Adrenal gland (tissue), 19 donors: ENCODE results near the gene SEC14L6. TPM values are rescaled to one million over a fixed set of nuclear protein-coding genes. Genes with fewer than 3 reads are reported as not detected.
"Not testable (repeated sequence)": the region's sequence is repeated elsewhere in the genome, so short reads cannot be mapped to it uniquely, and the experiment has no call there.

ENCODE experiments used
- DNase-seq, 7 donors: peaks; one replicate each; pipeline ENCODE4 v3.0.0-alpha.2; 2019 to 2020
- H3K27ac ChIP-seq, 5 donors: fragments of 200-600 bp; sonication (generic) in 4 of 5; 1 replicate in 3 of 5; 2 replicates in 2 of 5; pipeline versions ENCODE4 v1.5.1 to v1.8.0; 2016 to 2020; ENCODE audit warnings: mild to moderate bottlenecking in 1 of 5
- H3K27me3 ChIP-seq: fragments of 200-600 bp; 2 replicates; pipeline ENCODE4 v1.8.0; 2021
- H3K36me3 ChIP-seq, 2 donors: fragments of 200-600 bp; replicated peaks in 1 of 2; 1 replicate in 1 of 2; 2 replicates in 1 of 2; pipeline versions ENCODE4 v1.5.1 to v1.8.0; 2018 to 2022
- H3K4me1 ChIP-seq, 2 donors: fragments of 200-600 bp; replicated peaks in 1 of 2; 1 replicate in 1 of 2; 2 replicates in 1 of 2; pipeline versions ENCODE4 v1.5.1 to v1.8.0; 2018 to 2021
- H3K4me3 ChIP-seq, 4 donors: fragments of 200-600 bp; sonication (generic) in 3 of 4; one replicate each; pipeline ENCODE4 v1.5.1; 2016 to 2018
- H3K9me3 ChIP-seq, 3 donors: fragments of 200-600 bp; sonication (generic) in 1 of 3; replicated peaks in 1 of 3; 1 replicate in 2 of 3; 2 replicates in 1 of 3; pipeline versions ENCODE4 v1.5.1 to v1.8.0; 2016 to 2021
- POLR2A ChIP-seq, 2 donors: fragments of 450-650 bp; IDR thresholded peaks; one replicate each; pipeline ENCODE4 v1.6.1; 2017; ENCODE audit warnings: antibody characterized with exemption in 2 of 2, mild to moderate bottlenecking in 2 of 2, moderate library complexity in 1 of 2
- WGBS, 4 donors: extraction: QIAGEN DNeasy Blood & Tissue Kit in 2 of 4; methylation state at CpG; one replicate each; pipeline versions ENCODE4 v1.1.5 to v1.1.7; 2013 to 2017; 5-methylcytosine and 5-hydroxymethylcytosine counted together
- intact Hi-C, 2 donors: fragments of 100-400 bp; cut with DNase I; formaldehyde crosslinking; loops; one replicate each; pipeline versions ENCODE4 v1.14.1 to v1.15.0; 2022 to 2023
- long read RNA-seq, 10 donors: library from polyadenylated mRNA in 3 of 10; unstranded in 2 of 10; stranded (forward) in 1 of 10; transcript quantifications; one replicate each; pipeline ENCODE4 v2.0.0 and lab custom pipeline, GENCODE V29; 2021 to 2026
- polyA plus RNA-seq, 3 donors: library from polyadenylated mRNA; stranded (reverse); fragments of 200-250 nt in 2 of 3; fragments of 350-450 nt in 1 of 3; fragmentation: Illumina TruSeq in 1 of 3; extraction: RNeasy Lipid Tissue Mini Kit (QIAGEN cat#74804) in 1 of 3; gene quantifications; one replicate each; pipeline ENCODE4 v1.2.3, GENCODE V29; 2013 to 2014
- total RNA-seq, 9 donors: library from RNA; depleted of rRNA in 4 of 9; stranded (reverse); fragments of >200 nt in 4 of 9; fragments of 120-200 nt in 1 of 9; fragmentation: NEBNext Ultra II Directional in 1 of 9; extraction: Animal tissue kit (Norgen Biotek cat#: 25700) in 1 of 9; gene quantifications; one replicate each; pipeline versions ENCODE4 v1.1.0 to v1.2.4, GENCODE V29; 2013 to 2023
- TF ChIP-seq, protein P1 (sequence below), 6 experiments: fragments of 450-650 bp in 4 of 6; fragments of 200-600 bp in 2 of 6; sonication (generic) in 1 of 6; IDR thresholded peaks; 1 replicate in 5 of 6; 2 replicates in 1 of 6; pipeline versions ENCODE4 v1.5.1 to v1.8.0; 2016 to 2021; ENCODE audit warnings: antibody characterized with exemption in 6 of 6, mild to moderate bottlenecking in 2 of 6, moderate library complexity in 1 of 6
- donor health status: healthy with polysubstance abuse.
- donor health status: Bipolar disorder and iron deficiency.
- donor health status: DM: yes; HTN: yes; CAD: no.
- donor health status: DM: no; HTN: no; CAD: no.
- donor health status: DM: no; HTN: no; CAD: no.
- donor health status: DM: yes; HTN: yes; CAD: no.

SEC14L6 gene
- total RNA-seq (1 to 10 TPM in 5 of 9 donors, under 1 TPM in 3, not detected in 1; 0.19 to 4.3 (median 1.3) TPM), polyA plus RNA-seq (1 to 10 TPM in 1 of 3 donors, under 1 TPM in 2; 0.32 to 1.5 (median 0.74) TPM)
- long read RNA-seq, donor 1, result 0 reads
- long read RNA-seq, donor 2, result 0 reads
- long read RNA-seq, donor 3, result 0 reads
- long read RNA-seq, donor 4, partial matches to known transcripts, result 0 of 1 reads
- long read RNA-seq, donor 4, other reads (novel, unspliced or antisense), result 0 of 1 reads
- long read RNA-seq, donor 5, partial matches to known transcripts, result 1 of 13 reads
- long read RNA-seq, donor 5, other reads (novel, unspliced or antisense), result 12 of 13 reads
- long read RNA-seq, donor 6, result 0 reads
- long read RNA-seq, donor 7, result 0 reads
- long read RNA-seq, donor 8, result 0 reads
- long read RNA-seq, donor 9, result 0 reads
- long read RNA-seq, donor 10, result 0 reads

DNA sequence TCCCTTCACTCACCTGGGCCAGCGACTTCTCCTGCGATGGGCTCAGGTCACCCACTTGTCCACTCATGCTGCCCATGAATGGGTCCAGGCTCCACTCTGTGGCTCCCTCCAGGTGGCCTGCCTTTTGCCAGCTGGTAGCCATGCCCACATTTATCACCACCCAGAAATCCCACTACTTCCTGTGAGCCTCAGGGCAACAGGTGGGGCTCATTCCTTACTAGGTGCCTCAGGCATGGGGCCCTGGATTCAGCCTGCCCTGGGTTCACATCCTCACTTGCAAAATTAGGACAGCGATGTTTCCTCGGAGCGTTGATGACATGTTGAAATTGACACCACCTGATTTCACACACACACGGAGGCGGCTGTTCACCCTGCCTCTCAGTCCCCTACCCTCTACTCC, at the start of gene SEC14L6:
SEC14L6 (minus strand) TSS at position 126 of the 400 bp plus-strand sequence; CDS start at position 67, 59 bp downstream.
- 87 to 95% (median 94%) methylated on average over 7 of the region's 7 CpGs for WGBS, 4 donors
- TF ChIP-seq, protein P1, sequence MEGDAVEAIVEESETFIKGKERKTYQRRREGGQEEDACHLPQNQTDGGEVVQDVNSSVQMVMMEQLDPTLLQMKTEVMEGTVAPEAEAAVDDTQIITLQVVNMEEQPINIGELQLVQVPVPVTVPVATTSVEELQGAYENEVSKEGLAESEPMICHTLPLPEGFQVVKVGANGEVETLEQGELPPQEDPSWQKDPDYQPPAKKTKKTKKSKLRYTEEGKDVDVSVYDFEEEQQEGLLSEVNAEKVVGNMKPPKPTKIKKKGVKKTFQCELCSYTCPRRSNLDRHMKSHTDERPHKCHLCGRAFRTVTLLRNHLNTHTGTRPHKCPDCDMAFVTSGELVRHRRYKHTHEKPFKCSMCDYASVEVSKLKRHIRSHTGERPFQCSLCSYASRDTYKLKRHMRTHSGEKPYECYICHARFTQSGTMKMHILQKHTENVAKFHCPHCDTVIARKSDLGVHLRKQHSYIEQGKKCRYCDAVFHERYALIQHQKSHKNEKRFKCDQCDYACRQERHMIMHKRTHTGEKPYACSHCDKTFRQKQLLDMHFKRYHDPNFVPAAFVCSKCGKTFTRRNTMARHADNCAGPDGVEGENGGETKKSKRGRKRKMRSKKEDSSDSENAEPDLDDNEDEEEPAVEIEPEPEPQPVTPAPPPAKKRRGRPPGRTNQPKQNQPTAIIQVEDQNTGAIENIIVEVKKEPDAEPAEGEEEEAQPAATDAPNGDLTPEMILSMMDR (IDR thresholded peaks at IDR 0.05), result no peak
- no peak for TF ChIP-seq POLR2A (IDR thresholded peaks at IDR 0.05)

DNA sequence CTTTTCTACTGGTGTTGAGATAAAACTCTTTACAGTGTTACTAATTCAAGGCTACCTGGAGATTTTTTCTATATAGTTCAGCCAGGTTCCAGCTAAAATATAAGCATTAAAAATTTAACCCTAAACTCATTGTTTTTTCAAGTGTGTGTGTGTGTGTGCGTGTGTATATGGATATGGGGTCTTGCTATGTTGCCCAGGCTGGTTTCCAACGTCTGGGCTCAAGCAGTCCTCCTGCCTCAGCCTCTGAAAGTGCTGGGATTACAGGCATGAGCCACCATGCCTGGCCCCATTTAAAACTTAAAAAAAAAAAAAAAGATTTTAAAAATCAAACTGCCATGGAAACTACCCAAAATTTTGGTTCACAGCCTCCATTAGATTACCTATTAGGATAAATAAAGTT, 49.7 kb upstream of the SEC14L6 start:
- Histone ChIP-seq H3K4me3 (no peak overlapping the region), H3K27me3 (no peaks in the 10 kb centered on the region), H3K36me3 (no peaks in the 10 kb centered on the region), H3K4me1 (peaks cover 0 to under 1% of the 10 kb centered on the region in 2 donors), H3K27ac (no peak overlapping the region), H3K9me3 (no peaks in the 10 kb centered on the region)
- TF ChIP-seq, protein P1 (IDR thresholded peaks at IDR 0.05), result no peak
- TF ChIP-seq POLR2A (IDR thresholded peaks at IDR 0.05), result no peak
- DNase-seq, result no peak
- WGBS, 4 donors, result 40 to 63% (median 55%) methylated on average over 2 of the region's 2 CpGs
- intact Hi-C loops, result no loop called here

More for the DNA sequence above, at the start of gene SEC14L6:
- no peaks in the 10 kb centered on the region for H3K9me3 ChIP-seq
- intact Hi-C loops, result no loop called here
- H3K4me1 ChIP-seq, result peaks cover 0 to 8% of the 10 kb centered on the region in 2 donors
- H3K27me3 ChIP-seq, result no peaks in the 10 kb centered on the region
- H3K27ac ChIP-seq, result no peak within 1 kb of the TSS
- no peaks in the 10 kb centered on the region for H3K36me3 ChIP-seq
- no peak for DNase-seq
- H3K4me3 ChIP-seq, result no peak within 1 kb of the TSS

DNA sequence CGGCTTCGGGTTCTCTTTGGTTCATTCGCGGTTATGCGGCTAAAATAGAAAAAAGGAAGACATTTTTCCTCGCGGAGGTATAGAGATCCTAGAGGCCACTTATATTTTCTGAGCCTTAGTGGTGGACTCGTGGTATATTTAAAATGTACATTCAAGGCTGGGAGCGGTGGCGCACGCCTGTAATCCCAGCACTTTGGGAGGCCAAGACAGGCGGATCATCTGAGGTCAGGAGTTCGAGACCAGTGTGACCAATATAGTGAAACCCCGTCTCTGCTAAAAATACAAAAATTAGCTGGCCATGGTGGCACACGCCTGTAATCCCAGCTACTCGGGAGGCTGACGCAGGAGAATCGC, 45.8 kb upstream of the SEC14L6 start:
- H3K27me3 ChIP-seq, DNase-seq, intact Hi-C loops, H3K9me3 ChIP-seq: not testable (repeated sequence)
- H3K36me3 ChIP-seq, result peaks cover 0 to 19% of the 10 kb centered on the region in 2 donors
- H3K27ac ChIP-seq, result peak overlapping the region in 1 of 5 donors; percentile 84
- H3K4me1 ChIP-seq, result peaks cover 10 to 13% of the 10 kb centered on the region in 2 donors
- 28 to 35% (median 32%) methylated on average over 17 to 18 of the region's 18 CpGs for WGBS, 4 donors
- peak overlapping the region in 1 of 4 donors; percentile 81 for H3K4me3 ChIP-seq

DNA sequence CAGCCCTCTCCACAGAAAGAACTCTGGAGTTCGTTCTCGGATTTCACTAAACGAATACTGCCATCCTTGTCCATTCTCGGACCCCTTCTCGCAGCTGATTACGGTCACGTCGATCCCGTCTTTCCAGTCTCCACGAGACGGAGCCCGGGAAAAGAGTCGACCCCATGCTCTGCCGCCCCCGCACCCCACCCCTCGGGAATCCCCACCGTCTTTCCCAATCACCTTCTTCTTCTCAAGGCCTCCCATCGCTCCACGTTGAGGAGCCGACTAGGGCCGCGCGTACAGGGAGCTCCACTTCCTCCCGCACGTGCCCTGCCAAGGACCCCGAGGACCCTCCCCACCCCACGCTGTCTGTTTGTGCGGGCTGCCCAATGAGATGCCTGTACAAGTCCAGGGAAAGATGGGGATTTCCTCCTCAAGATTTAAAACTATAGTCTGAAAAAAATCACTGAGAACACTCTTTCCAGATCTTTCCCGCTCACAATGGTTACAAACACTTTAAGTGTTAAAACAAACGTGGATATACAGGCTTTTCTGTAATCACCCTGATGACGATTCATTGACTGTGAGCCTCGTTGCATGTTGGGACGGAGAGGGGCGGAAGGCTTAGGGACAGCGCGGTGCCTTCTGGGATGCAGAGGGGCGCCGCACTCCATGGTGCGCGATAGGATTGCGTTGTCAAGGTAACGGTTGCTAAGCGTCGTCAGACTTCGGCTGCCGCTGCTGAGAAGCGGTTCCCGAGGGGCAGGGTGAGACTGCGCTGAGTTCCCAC, 45.2 kb upstream of the SEC14L6 start, which contains the start of gene PES1:
PES1 (minus strand) TSS at position 323 of the 772 bp plus-strand sequence; CDS start at position 246, 77 bp downstream.
- H3K4me1 ChIP-seq, result peaks cover 10 to 13% of the 10 kb centered on the region in 2 donors
- no peaks in the 10 kb centered on the region for H3K9me3 ChIP-seq
- H3K36me3 ChIP-seq, result peaks cover 0 to 24% of the 10 kb centered on the region in 2 donors
- intact Hi-C loops, result no loop called here
- WGBS, 4 donors, result 0 to 1% (median 0%) methylated on average over 40 to 49 of the region's 49 CpGs
- H3K27me3 ChIP-seq, result no peaks in the 10 kb centered on the region
- peak within 1 kb of the TSS in 4 of 5 donors; percentile 53 to 88 (median 71) for H3K27ac ChIP-seq
- DNase-seq, result peak; percentile 95 to 98 (median 97)
- peak within 1 kb of the TSS; percentile 24 to 81 (median 52) for H3K4me3 ChIP-seq
- peak in 1 of 2 donors; percentile 37 for TF ChIP-seq POLR2A (IDR thresholded peaks at IDR 0.05)
- TF ChIP-seq, protein P1 (IDR thresholded peaks at IDR 0.05), result no peak
